Dermis microvascular lymphatic vessel endothelial cell (primary cell): ENCODE data around the gene KSR1. TPM values are rescaled to one million over a fixed set of nuclear protein-coding genes. Genes with fewer than 3 reads are reported as not detected.
"Not testable (repeated sequence)": the region's sequence is repeated elsewhere in the genome, so short reads cannot be mapped to it uniquely, and the experiment has no call there.

Experiments
- DNase-seq, 2 donors: peaks; one replicate each; pipeline versions ENCODE4 v3.0.0 to v3.0.0-alpha.2; 2010; ENCODE audit warnings: low read depth in 2 of 2
- total RNA-seq: library from RNA; depleted of rRNA; stranded (reverse); fragments of >200 nt; gene quantifications from 2 replicates; pipeline ENCODE4 v1.2.1, GENCODE V29; 2014

Gene KSR1
- 6.2 and 17.4 TPM in 2 replicates for total RNA-seq

GRCh38 chr17:27455914-27456680 lies at the start of gene KSR1:
KSR1 (plus strand) TSS chr17:27456448; CDS start chr17:27456644, 196 bp downstream.
- peak in 1 of 2 donors; percentile 81 for DNase-seq

GRCh38 chr17:27407916-27408864 lies 48.1 kb upstream of the KSR1 start:
- no peak for DNase-seq

GRCh38 chr17:27408891-27409290 lies 47.4 kb upstream of the KSR1 start:
- no peak for DNase-seq

- DNase-seq: not testable (repeated sequence)
Measured at GRCh38 chr17:27412158-27412557, 44.1 kb upstream of the KSR1 start.

GRCh38 chr17:27413315-27413714 lies 42.9 kb upstream of the KSR1 start:
- no peak for DNase-seq

GRCh38 chr17:27413792-27414191 lies 42.5 kb upstream of the KSR1 start:
- no peak for DNase-seq

- DNase-seq: no peak
Measured at GRCh38 chr17:27414271-27414670, 42.0 kb upstream of the KSR1 start.

GRCh38 chr17:27414694-27415093 lies 41.6 kb upstream of the KSR1 start:
- no peak for DNase-seq

- DNase-seq: no peak
Measured at GRCh38 chr17:27415120-27415795, 41.0 kb upstream of the KSR1 start.

- DNase-seq: no peak
Measured at GRCh38 chr17:27417596-27418365, 38.5 kb upstream of the KSR1 start.

- no peak for DNase-seq
Measured at GRCh38 chr17:27418366-27418615, 38.0 kb upstream of the KSR1 start.

GRCh38 chr17:27419156-27419555 lies 37.1 kb upstream of the KSR1 start:
- no peak for DNase-seq

- no peak for DNase-seq
Measured at GRCh38 chr17:27420211-27420950, 35.9 kb upstream of the KSR1 start.

GRCh38 chr17:27421111-27421510 lies 35.1 kb upstream of the KSR1 start:
- DNase-seq: no peak

GRCh38 chr17:27421626-27422025 lies 34.6 kb upstream of the KSR1 start:
- DNase-seq: not testable (repeated sequence)

- DNase-seq: no peak
Measured at GRCh38 chr17:27422601-27423000, 33.6 kb upstream of the KSR1 start.

GRCh38 chr17:27423651-27424050 lies 32.6 kb upstream of the KSR1 start:
- DNase-seq: no peak

- no peak for DNase-seq
Measured at GRCh38 chr17:27424516-27424915, 31.7 kb upstream of the KSR1 start.

- DNase-seq: no peak
Measured at GRCh38 chr17:27424941-27425340, 31.3 kb upstream of the KSR1 start.

- DNase-seq: not testable (repeated sequence)
Measured at GRCh38 chr17:27425571-27425970, 30.7 kb upstream of the KSR1 start.

GRCh38 chr17:27425991-27426390 lies 30.3 kb upstream of the KSR1 start:
- no peak for DNase-seq
